HG03442 (cell line): ENCODE results near the gene FBXO2.

ENCODE experiments used
- ATAC-seq: cut with Tn5 transposase; IDR thresholded peaks from one replicate; pipeline ENCODE4 v1.9.1; 2021; ENCODE audit warnings: mild to moderate bottlenecking, moderate library complexity; ENCODE audit not compliant: unreplicated experiment

Gene FBXO2

GRCh38 chr1:11654137-11654938, at the start of gene FBXO2, which contains the start of gene FBXO44:
TSS of gene FBXO2 (minus strand) at chr1:11654429. CDS start at chr1:11654340, 89 bp downstream.
TSS of gene FBXO44 (plus strand) at chr1:11654877. CDS start at chr1:11655836, 959 bp downstream.
- peak; percentile 40 for ATAC-seq

- no peak for ATAC-seq
Measured at GRCh38 chr1:11703357-11704193, 49.3 kb upstream of the FBXO2 start.

GRCh38 chr1:11701981-11702803, 48.0 kb upstream of the FBXO2 start:
- ATAC-seq, result no peak

GRCh38 chr1:11701551-11701961, 47.3 kb upstream of the FBXO2 start:
- no peak for ATAC-seq

- ATAC-seq, result no peak
Measured at GRCh38 chr1:11700601-11701467, 46.6 kb upstream of the FBXO2 start.

DNA sequence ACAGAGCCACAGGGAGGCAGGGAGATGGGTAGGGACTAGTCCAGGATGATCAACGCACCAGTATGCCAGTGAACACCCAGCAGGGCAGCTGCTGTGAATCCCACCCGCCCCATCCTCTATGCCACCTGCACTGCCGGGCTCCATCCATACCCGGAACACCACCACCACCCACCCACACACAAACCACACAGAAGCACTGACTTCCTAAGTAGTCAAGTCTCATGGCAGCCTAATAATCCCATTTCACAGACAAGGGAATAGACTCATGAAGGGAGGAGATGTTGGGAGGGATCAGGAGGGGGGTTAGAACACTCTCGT, 43.6 kb upstream of the FBXO2 start:
- ATAC-seq, result no peak

- ATAC-seq, result no peak
Measured at GRCh38 chr1:11697188-11697892, 43.1 kb upstream of the FBXO2 start.

- ATAC-seq, result no peak
Measured at GRCh38 chr1:11695861-11696260, 41.6 kb upstream of the FBXO2 start.

- no peak for ATAC-seq
Measured at GRCh38 chr1:11693917-11694316, 39.7 kb upstream of the FBXO2 start.

- ATAC-seq, result no peak
Measured at GRCh38 chr1:11693024-11693590, 38.9 kb upstream of the FBXO2 start.

- ATAC-seq, result no peak
Measured at GRCh38 chr1:11691928-11692711, 37.9 kb upstream of the FBXO2 start.

- ATAC-seq, result no peak
Measured at GRCh38 chr1:11691302-11691914, 37.2 kb upstream of the FBXO2 start, which contains the start of gene DRAXIN. TSS of gene DRAXIN (plus strand) at chr1:11691710. CDS start at chr1:11706259, 14,549 bp downstream.

DNA sequence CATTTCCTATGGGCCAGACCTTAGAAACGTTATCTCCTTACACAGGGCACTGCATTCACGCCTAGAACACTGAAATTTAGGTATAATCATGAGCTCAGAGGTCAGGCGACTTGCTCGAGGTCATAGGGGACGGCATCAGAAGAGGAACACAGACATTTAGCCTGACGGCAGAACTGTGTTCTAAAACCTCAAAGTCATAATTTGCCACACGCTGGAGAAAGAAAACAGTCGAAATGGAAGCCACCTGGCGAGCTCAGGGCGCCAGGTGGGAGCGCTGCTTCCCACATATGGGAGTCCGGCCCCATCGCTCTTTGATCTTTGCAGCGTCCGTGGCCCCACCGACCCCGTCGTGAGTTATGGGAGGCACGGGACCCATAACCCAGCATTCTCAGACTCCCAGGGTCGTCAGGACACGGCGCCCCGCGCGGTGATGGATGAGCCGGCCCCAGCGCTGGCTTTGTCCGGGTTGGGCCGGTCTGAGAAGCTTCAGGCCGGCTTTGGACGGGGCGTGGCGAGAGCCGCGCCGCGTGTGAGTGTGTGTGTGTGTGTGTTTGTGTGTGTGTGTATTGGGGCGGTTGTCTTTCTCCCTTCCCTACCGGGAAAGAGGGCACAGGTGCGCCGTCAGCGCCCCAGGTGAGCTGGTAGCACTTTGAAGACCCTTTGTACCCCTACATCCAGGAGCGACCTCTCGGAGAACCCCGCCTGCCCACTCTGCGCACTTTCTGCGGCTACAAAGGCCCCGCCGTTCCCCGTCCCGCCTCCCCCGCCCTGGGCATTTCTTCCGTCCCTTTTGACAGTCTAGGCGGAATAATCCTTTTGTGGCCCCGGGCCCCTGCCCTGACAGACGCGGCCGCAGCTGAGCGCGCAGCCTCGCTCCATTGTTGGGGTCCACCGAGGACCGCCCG, 36.4 kb upstream of the FBXO2 start:
- ATAC-seq, result no peak

GRCh38 chr1:11688506-11688905, 34.3 kb upstream of the FBXO2 start:
- no peak for ATAC-seq

DNA sequence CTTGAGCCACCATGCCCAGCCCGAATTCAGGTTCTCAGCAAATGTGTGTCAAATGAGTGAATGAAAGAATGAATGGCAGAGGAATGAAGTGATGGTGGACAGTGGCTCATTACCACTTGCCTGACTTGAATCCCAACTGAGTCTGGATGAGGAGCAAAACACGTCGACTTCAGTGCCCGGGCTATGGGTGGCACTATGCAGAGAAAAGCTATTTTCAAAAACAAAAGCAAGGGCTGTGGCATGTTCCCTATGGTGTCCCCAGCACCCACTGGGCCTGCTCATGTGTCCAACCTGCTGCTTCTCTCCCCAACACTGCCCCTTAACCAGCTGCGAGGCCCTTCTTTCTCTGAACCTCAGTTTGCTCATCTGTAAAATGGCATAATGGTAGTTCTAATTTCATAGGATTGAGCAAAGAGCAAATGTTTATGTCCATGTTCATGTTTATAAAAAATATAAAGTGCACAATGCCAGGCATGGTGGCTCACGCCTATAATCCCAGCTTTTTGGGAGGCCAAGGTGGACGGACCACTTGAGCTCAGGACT, 31.1 kb upstream of the FBXO2 start:
- ATAC-seq, result no peak

- ATAC-seq, result no peak
Measured at GRCh38 chr1:11684070-11684469, 29.8 kb upstream of the FBXO2 start.

DNA sequence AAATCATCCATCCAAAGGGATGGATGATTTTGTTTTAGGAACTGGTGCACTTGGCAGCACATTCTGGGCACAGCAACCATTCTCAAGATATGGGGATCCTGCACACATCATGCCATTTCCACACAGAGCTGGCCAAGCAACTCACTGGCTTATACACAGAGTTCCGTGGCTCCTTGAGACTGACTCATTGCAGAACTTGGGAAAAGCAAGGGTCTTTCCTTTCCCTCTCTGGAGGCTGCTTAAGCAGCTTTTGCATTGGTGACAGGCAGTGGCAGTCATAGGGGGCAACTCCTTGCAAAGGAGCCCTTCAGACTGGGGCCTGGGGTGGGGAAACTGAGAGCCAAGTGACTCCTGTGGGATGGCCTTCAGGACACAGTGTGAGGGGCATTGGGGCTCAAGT, 28.6 kb upstream of the FBXO2 start:
- ATAC-seq, result no peak
